WTC11 (cell line): Measurements from ENCODE around the gene MAZ. TPM values are rescaled to one million over a fixed set of nuclear protein-coding genes. Genes with fewer than 3 reads are reported as not detected.
A peak's percentile ranks its signal among the peaks of the same experiment; 100 is the strongest.

ENCODE experiments used
- ATAC-seq: fragments of 200-7000 bp; cut with Tn5 transposase; 2 replicates; pipeline ENCODE4 v1.10.0; 2021; ENCODE audit warnings: mild to moderate bottlenecking, moderate library complexity
- CTCF ChIA-PET: fragments of 300-600 bp; sonication (Branson Sonifier 250); formaldehyde crosslinking; loops from one replicate; lab custom pipeline; 2021; ENCODE audit warnings: antibody characterized with exemption; lab: Charles Lee
- POLR2A ChIA-PET: fragments of 350-600 bp; sonication (Branson Sonifier 250); formaldehyde crosslinking; loops from one replicate; lab custom pipeline; 2021; ENCODE audit warnings: antibody characterized with exemption; lab: Charles Lee
- DNase-seq: peaks from one replicate; pipeline ENCODE4 v3.0.0; 2021; ENCODE audit warnings: low spot score
- H3K27ac Mint-ChIP-seq: 2 replicates; pipeline ENCODE4 v1.8.0; 2021; ENCODE audit warnings: mixed read lengths
- H3K27me3 Mint-ChIP-seq: 2 replicates; pipeline ENCODE4 v1.8.0; 2021; ENCODE audit warnings: low read depth, mild to moderate bottlenecking, moderate library complexity, mixed read lengths
- H3K36me3 Mint-ChIP-seq: 2 replicates; pipeline ENCODE4 v1.8.0; 2021; ENCODE audit warnings: mixed read lengths
- H3K4me1 Mint-ChIP-seq: 2 replicates; pipeline ENCODE4 v1.8.0; 2022; ENCODE audit warnings: mixed read lengths
- H3K4me3 Mint-ChIP-seq: 2 replicates; pipeline ENCODE4 v1.8.0; 2021; ENCODE audit warnings: mild to moderate bottlenecking, moderate library complexity, mixed read lengths
- H3K9me3 Mint-ChIP-seq: 2 replicates; pipeline ENCODE4 v1.8.0; 2021; ENCODE audit warnings: mixed read lengths
- CREM ChIP-seq: sonication (generic); formaldehyde crosslinking; IDR thresholded peaks from 2 replicates; pipeline ENCODE4 v1.8.1; 2022; ENCODE audit warnings: mild to moderate bottlenecking, missing genetic modification reagents, moderate library complexity
- FOXJ3 ChIP-seq: sonication (generic); formaldehyde crosslinking; IDR thresholded peaks from 2 replicates; pipeline ENCODE4 v1.9.0; 2021; ENCODE audit warnings: missing genetic modification reagents, mild to moderate bottlenecking, borderline replicate concordance
- FOXK1 ChIP-seq: sonication (generic); formaldehyde crosslinking; IDR thresholded peaks from 2 replicates; pipeline ENCODE4 v1.8.0; 2022; ENCODE audit warnings: mild to moderate bottlenecking, moderate library complexity, missing genetic modification reagents
- KAT7 ChIP-seq: sonication (generic); formaldehyde crosslinking; IDR thresholded peaks from 2 replicates; pipeline ENCODE4 v1.8.1; 2023; ENCODE audit warnings: missing genetic modification reagents, mild to moderate bottlenecking, borderline replicate concordance
- NR2C2 ChIP-seq: sonication (generic); formaldehyde crosslinking; IDR thresholded peaks from 2 replicates; pipeline ENCODE4 v1.8.0; 2022; ENCODE audit warnings: mild to moderate bottlenecking, missing genetic modification reagents
- RELA ChIP-seq: sonication (generic); formaldehyde crosslinking; IDR thresholded peaks from 2 replicates; pipeline ENCODE4 v1.8.1; 2022; ENCODE audit warnings: missing genetic modification reagents, mild to moderate bottlenecking, borderline replicate concordance
- SMAD4 ChIP-seq: sonication (generic); formaldehyde crosslinking; IDR thresholded peaks from 2 replicates; pipeline ENCODE4 v1.8.0; 2022; ENCODE audit warnings: mild to moderate bottlenecking, missing genetic modification reagents
- SP1 ChIP-seq: sonication (generic); formaldehyde crosslinking; conservative IDR thresholded peaks from 2 replicates; pipeline ENCODE4 v1.8.1; 2022; ENCODE audit warnings: missing genetic modification reagents
- TCF7 ChIP-seq: sonication (generic); formaldehyde crosslinking; IDR thresholded peaks from 2 replicates; pipeline ENCODE4 v1.8.0; 2022; ENCODE audit warnings: mild to moderate bottlenecking, low read depth, missing genetic modification reagents, moderate library complexity
- TEAD1 ChIP-seq: sonication (generic); formaldehyde crosslinking; IDR thresholded peaks from 2 replicates; pipeline ENCODE4 v1.8.0; 2022; ENCODE audit warnings: mild to moderate bottlenecking, missing genetic modification reagents
- ZNF396 ChIP-seq: fragments of 250-450 bp; sonication (Bioruptor Pico); IDR thresholded peaks from 2 replicates; pipeline ENCODE4 v1.8.0; 2021; ENCODE audit warnings: mild to moderate bottlenecking, moderate library complexity, borderline replicate concordance
- total RNA-seq: library from RNA; stranded (reverse); gene quantifications from 3 replicates; pipeline ENCODE4 v1.2.3, GENCODE V29; 2021
- TF ChIP-seq, protein P1 (sequence below): sonication (generic); formaldehyde crosslinking; IDR thresholded peaks from 2 replicates; pipeline ENCODE4 v1.8.0; 2022; ENCODE audit warnings: mild to moderate bottlenecking, missing genetic modification reagents
- TF ChIP-seq, protein P2 (sequence below): sonication (generic); formaldehyde crosslinking; IDR thresholded peaks from 2 replicates; pipeline ENCODE4 v1.8.1; 2022; ENCODE audit warnings: mild to moderate bottlenecking, moderate library complexity, missing genetic modification reagents
- TF ChIP-seq, protein P3 (sequence below): fragments of 250-450 bp; sonication (Bioruptor Pico); IDR thresholded peaks from 2 replicates; pipeline ENCODE4 v2.1.2; 2022; ENCODE audit warnings: mild to moderate bottlenecking, moderate library complexity
- TF ChIP-seq, protein P4 (sequence below): sonication (generic); formaldehyde crosslinking; conservative IDR thresholded peaks from 2 replicates; pipeline ENCODE4 v1.8.1; 2022; ENCODE audit warnings: mild to moderate bottlenecking, missing genetic modification reagents
- TF ChIP-seq, protein P5 (sequence below): sonication (generic); formaldehyde crosslinking; IDR thresholded peaks from 2 replicates; pipeline ENCODE4 v1.8.1; 2022; ENCODE audit warnings: low read depth, missing genetic modification reagents, borderline replicate concordance
- TF ChIP-seq, protein P6 (sequence below): sonication (generic); formaldehyde crosslinking; IDR thresholded peaks from 2 replicates; pipeline ENCODE4 v1.8.0; 2022; ENCODE audit warnings: missing genetic modification reagents
- TF ChIP-seq, protein P7 (sequence below): sonication (generic); formaldehyde crosslinking; IDR thresholded peaks from 2 replicates; pipeline ENCODE4 v1.8.1; 2022; ENCODE audit warnings: low read depth, mild to moderate bottlenecking, moderate library complexity, missing genetic modification reagents, borderline replicate concordance

Gene MAZ
- total RNA-seq, 1 experiment from 2014 or later = 405 TPM

DNA sequence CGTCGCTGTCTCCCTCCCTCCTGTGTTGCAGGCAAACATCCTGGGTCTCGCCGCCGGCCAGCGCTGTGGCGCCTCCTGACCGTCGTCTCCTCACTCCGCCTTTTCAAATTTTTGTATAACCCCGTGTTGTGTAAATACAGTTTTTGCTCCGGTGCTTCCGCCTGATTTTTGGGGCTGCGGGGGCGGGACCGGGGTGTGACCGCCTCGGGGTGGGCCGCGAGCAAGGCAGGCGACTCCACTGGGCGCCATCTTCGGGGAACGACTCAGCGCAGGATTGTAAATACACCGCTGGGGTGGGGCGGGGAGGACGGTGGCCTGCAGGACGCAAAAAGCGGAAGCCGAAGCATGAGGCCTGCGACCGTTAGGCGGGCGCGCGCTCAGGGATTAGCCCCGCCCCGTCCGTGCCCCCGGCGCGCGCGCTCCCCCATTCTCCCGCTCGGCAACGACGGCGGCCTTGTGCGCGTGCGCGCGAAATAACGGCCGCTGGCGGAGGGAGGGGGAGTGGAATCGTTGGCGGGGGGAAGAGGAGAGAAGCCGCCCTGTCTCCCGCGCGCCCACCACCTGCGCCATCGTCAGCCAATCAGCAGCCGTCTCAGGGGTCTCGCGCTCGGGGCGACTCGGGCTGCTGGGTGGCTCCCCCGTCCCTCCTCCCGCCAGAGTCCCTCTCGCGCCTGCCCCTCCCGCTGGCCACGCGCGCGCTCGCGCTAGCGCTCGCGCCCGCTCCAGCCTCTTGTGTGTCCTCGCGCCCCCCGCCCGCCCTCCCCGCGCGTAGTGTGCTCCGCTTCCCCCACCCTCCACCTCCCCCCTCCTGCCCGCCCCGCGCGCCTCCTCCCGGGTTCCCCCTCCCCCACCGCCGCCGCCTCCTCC, 864 bp upstream of the MAZ start (continued):
- TF ChIP-seq, protein P1, sequence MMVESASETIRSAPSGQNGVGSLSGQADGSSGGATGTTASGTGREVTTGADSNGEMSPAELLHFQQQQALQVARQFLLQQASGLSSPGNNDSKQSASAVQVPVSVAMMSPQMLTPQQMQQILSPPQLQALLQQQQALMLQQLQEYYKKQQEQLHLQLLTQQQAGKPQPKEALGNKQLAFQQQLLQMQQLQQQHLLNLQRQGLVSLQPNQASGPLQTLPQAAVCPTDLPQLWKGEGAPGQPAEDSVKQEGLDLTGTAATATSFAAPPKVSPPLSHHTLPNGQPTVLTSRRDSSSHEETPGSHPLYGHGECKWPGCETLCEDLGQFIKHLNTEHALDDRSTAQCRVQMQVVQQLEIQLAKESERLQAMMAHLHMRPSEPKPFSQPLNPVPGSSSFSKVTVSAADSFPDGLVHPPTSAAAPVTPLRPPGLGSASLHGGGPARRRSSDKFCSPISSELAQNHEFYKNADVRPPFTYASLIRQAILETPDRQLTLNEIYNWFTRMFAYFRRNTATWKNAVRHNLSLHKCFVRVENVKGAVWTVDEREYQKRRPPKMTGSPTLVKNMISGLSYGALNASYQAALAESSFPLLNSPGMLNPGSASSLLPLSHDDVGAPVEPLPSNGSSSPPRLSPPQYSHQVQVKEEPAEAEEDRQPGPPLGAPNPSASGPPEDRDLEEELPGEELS = peak; percentile 75; the same call in 1 of the 2 replicates
- no peak for TF ChIP-seq FOXJ3 (CRISPR knock-in tag)
- TF ChIP-seq KAT7 = no peak
- TF ChIP-seq TCF7 (CRISPR knock-in tag) = 0 out of 2 replicates have a peak, but pooled peaks have one; percentile 71
- peak; percentile 81 for TF ChIP-seq CREM
- TF ChIP-seq NR2C2 (CRISPR knock-in tag) = no peak
- TF ChIP-seq, protein P2, sequence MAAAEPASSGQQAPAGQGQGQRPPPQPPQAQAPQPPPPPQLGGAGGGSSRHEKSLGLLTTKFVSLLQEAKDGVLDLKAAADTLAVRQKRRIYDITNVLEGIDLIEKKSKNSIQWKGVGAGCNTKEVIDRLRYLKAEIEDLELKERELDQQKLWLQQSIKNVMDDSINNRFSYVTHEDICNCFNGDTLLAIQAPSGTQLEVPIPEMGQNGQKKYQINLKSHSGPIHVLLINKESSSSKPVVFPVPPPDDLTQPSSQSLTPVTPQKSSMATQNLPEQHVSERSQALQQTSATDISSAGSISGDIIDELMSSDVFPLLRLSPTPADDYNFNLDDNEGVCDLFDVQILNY = peak; percentile 99
- TF ChIP-seq, protein P3, sequence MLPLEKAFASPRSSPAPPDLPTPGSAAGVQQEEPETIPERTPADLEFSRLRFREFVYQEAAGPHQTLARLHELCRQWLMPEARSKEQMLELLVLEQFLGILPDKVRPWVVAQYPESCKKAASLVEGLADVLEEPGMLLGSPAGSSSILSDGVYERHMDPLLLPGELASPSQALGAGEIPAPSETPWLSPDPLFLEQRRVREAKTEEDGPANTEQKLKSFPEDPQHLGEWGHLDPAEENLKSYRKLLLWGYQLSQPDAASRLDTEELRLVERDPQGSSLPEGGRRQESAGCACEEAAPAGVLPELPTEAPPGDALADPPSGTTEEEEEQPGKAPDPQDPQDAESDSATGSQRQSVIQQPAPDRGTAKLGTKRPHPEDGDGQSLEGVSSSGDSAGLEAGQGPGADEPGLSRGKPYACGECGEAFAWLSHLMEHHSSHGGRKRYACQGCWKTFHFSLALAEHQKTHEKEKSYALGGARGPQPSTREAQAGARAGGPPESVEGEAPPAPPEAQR (CRISPR knock-in tag) = no peak
- TF ChIP-seq, protein P4, sequence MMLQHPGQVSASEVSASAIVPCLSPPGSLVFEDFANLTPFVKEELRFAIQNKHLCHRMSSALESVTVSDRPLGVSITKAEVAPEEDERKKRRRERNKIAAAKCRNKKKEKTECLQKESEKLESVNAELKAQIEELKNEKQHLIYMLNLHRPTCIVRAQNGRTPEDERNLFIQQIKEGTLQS (CRISPR knock-in tag) = 0 out of 2 replicates have a peak, but pooled peaks have one; percentile 9
- TF ChIP-seq, protein P5, sequence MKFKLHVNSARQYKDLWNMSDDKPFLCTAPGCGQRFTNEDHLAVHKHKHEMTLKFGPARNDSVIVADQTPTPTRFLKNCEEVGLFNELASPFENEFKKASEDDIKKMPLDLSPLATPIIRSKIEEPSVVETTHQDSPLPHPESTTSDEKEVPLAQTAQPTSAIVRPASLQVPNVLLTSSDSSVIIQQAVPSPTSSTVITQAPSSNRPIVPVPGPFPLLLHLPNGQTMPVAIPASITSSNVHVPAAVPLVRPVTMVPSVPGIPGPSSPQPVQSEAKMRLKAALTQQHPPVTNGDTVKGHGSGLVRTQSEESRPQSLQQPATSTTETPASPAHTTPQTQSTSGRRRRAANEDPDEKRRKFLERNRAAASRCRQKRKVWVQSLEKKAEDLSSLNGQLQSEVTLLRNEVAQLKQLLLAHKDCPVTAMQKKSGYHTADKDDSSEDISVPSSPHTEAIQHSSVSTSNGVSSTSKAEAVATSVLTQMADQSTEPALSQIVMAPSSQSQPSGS (CRISPR knock-in tag) = peak; percentile 51; the same call in 1 of the 2 replicates
- peak; percentile 99 for TF ChIP-seq FOXK1
- TF ChIP-seq, protein P6, sequence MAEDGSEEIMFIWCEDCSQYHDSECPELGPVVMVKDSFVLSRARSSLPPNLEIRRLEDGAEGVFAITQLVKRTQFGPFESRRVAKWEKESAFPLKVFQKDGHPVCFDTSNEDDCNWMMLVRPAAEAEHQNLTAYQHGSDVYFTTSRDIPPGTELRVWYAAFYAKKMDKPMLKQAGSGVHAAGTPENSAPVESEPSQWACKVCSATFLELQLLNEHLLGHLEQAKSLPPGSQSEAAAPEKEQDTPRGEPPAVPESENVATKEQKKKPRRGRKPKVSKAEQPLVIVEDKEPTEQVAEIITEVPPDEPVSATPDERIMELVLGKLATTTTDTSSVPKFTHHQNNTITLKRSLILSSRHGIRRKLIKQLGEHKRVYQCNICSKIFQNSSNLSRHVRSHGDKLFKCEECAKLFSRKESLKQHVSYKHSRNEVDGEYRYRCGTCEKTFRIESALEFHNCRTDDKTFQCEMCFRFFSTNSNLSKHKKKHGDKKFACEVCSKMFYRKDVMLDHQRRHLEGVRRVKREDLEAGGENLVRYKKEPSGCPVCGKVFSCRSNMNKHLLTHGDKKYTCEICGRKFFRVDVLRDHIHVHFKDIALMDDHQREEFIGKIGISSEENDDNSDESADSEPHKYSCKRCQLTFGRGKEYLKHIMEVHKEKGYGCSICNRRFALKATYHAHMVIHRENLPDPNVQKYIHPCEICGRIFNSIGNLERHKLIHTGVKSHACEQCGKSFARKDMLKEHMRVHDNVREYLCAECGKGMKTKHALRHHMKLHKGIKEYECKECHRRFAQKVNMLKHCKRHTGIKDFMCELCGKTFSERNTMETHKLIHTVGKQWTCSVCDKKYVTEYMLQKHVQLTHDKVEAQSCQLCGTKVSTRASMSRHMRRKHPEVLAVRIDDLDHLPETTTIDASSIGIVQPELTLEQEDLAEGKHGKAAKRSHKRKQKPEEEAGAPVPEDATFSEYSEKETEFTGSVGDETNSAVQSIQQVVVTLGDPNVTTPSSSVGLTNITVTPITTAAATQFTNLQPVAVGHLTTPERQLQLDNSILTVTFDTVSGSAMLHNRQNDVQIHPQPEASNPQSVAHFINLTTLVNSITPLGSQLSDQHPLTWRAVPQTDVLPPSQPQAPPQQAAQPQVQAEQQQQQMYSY (CRISPR knock-in tag) = peak; percentile 36; the same call in 1 of the 2 replicates

DNA sequence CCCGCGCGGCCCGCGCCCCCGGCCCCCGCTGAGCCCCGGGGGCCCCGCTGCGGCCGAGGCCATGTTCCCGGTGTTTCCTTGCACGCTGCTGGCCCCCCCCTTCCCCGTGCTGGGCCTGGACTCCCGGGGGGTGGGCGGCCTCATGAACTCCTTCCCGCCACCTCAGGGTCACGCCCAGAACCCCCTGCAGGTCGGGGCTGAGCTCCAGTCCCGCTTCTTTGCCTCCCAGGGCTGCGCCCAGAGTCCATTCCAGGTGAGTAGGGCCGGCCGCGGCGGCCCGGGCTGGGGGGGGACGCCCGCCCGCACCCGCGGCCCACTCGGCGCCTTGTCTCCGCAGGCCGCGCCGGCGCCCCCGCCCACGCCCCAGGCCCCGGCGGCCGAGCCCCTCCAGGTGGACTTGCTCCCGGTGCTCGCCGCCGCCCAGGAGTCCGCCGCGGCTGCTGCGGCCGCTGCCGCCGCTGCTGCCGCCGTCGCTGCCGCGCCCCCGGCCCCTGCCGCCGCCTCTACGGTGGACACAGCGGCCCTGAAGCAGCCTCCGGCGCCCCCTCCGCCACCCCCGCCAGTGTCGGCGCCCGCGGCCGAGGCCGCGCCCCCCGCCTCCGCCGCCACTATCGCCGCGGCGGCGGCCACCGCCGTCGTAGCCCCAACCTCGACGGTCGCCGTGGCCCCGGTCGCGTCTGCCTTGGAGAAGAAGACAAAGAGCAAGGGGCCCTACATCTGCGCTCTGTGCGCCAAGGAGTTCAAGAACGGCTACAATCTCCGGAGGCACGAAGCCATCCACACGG, 504 bp downstream of the MAZ start:
- CTCF ChIA-PET = interaction anchor here (0.5 to 3.3 kb wide), 16 partner anchors 10 to 254 kb away, joined by 3 to 33 read pairs (median 7); partner anchors contain the start of genes ASPHD1, KIF22, PAGR1 and SEZ6L2
- no peaks in the 10 kb centered on the region for H3K9me3 Mint-ChIP-seq
- ATAC-seq (no peak), DNase-seq (peak; percentile 68)
- H3K4me1 Mint-ChIP-seq = peaks cover 50% of the 10 kb centered on the region
- peaks cover 19% of the 10 kb centered on the region for H3K36me3 Mint-ChIP-seq
- POLR2A ChIA-PET = interaction anchor here (0.6 to 2.4 kb wide), 11 partner anchors 9 to 988 kb away, joined by 3 to 12 read pairs (median 5); partner anchors contain the start of genes CDIPT, KIF22, PAGR1 and QPRT
- no peaks in the 10 kb centered on the region for H3K27me3 Mint-ChIP-seq
- H3K4me3 Mint-ChIP-seq = peak overlapping the region; percentile 88
- no peak overlapping the region for H3K27ac Mint-ChIP-seq
- TF ChIP-seq TEAD1 (CRISPR knock-in tag) (0 out of 2 replicates have a peak, but pooled peaks have one; percentile 36), SP1 (peak; percentile 60; the same call in 1 of the 2 replicates), SMAD4 (CRISPR knock-in tag) (no peak), RELA (CRISPR knock-in tag) (0 out of 2 replicates have a peak, but pooled peaks have one; percentile 18), ZNF396 (CRISPR knock-in tag) (no peak)
- TF ChIP-seq, protein P1 = 0 out of 2 replicates have a peak, but pooled peaks have one; percentile 58
- TF ChIP-seq, protein P7, sequence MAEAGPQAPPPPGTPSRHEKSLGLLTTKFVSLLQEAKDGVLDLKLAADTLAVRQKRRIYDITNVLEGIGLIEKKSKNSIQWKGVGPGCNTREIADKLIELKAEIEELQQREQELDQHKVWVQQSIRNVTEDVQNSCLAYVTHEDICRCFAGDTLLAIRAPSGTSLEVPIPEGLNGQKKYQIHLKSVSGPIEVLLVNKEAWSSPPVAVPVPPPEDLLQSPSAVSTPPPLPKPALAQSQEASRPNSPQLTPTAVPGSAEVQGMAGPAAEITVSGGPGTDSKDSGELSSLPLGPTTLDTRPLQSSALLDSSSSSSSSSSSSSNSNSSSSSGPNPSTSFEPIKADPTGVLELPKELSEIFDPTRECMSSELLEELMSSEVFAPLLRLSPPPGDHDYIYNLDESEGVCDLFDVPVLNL (CRISPR knock-in tag) = peak; percentile 82; the same call in 1 of the 2 replicates
